Measurements from ENCODE around the gene TNFSF13B. TPM values are rescaled to one million over a fixed set of nuclear protein-coding genes. Genes with fewer than 3 reads are reported as not detected.
"Not testable (repeated sequence)": the region's sequence is repeated elsewhere in the genome, so short reads cannot be mapped to it uniquely, and the experiment has no call there.

TNFSF13B gene
- total RNA-seq, 1 donor from 2014 or later = 3.3 TPM

GRCh38 chr13:108266321-108266990, 3.1 kb upstream of the TNFSF13B start:
- Mint-ChIP-seq H3K27me3 (no peaks in the 10 kb centered on the region), H3K9me3 (ENCODE audit: low read depth) (peaks cover 3% of the 10 kb centered on the region), H3K4me1 (ENCODE audit: low read depth) (peaks cover 19% of the 10 kb centered on the region), H3K36me3 (ENCODE audit: insufficient read depth) (peaks cover 14% of the 10 kb centered on the region), H3K27ac (no peak overlapping the region), H3K4me3 (ENCODE audit: low read depth) (no peak overlapping the region)
- no peak for DNase-seq (ENCODE audit: low spot score, unreplicated experiment)
- TF ChIP-seq CTCF (IDR thresholded peaks at IDR 0.05; ENCODE audit: unreplicated experiment) = no peak

- Mint-ChIP-seq H3K27ac (no peak overlapping the region), H3K27me3 (no peaks in the 10 kb centered on the region), H3K4me1 (ENCODE audit: low read depth) (peaks cover 19% of the 10 kb centered on the region), H3K9me3 (ENCODE audit: low read depth) (peaks cover 3% of the 10 kb centered on the region), H3K4me3 (ENCODE audit: low read depth) (no peak overlapping the region), H3K36me3 (ENCODE audit: insufficient read depth) (peaks cover 10% of the 10 kb centered on the region)
- no peak for DNase-seq (ENCODE audit: low spot score, unreplicated experiment)
- no peak for TF ChIP-seq CTCF (IDR thresholded peaks at IDR 0.05; ENCODE audit: unreplicated experiment)
Observed at GRCh38 chr13:108267347-108267746, 2.2 kb upstream of the TNFSF13B start.

- not testable (repeated sequence) for H3K27me3 Mint-ChIP-seq; H3K4me3 Mint-ChIP-seq (ENCODE audit: low read depth); H3K9me3 Mint-ChIP-seq (ENCODE audit: low read depth); DNase-seq (ENCODE audit: low spot score, unreplicated experiment); H3K36me3 Mint-ChIP-seq (ENCODE audit: insufficient read depth); H3K27ac Mint-ChIP-seq
- H3K4me1 Mint-ChIP-seq (ENCODE audit: low read depth) = peaks cover 19% of the 10 kb centered on the region
Observed at GRCh38 chr13:108267855-108268254, 1.7 kb upstream of the TNFSF13B start.

- Mint-ChIP-seq H3K27ac (no peak overlapping the region), H3K9me3 (ENCODE audit: low read depth) (peaks cover 3% of the 10 kb centered on the region), H3K4me1 (ENCODE audit: low read depth) (peaks cover 19% of the 10 kb centered on the region), H3K36me3 (ENCODE audit: insufficient read depth) (peaks cover 8% of the 10 kb centered on the region), H3K27me3 (no peaks in the 10 kb centered on the region), H3K4me3 (ENCODE audit: low read depth) (no peak overlapping the region)
- DNase-seq (ENCODE audit: low spot score, unreplicated experiment) = no peak
- TF ChIP-seq CTCF (IDR thresholded peaks at IDR 0.05; ENCODE audit: unreplicated experiment) = no peak
Observed at GRCh38 chr13:108268466-108269112, 929 bp upstream of the TNFSF13B start.

GRCh38 chr13:108270442-108270841, 924 bp downstream of the TNFSF13B start:
- no peak for TF ChIP-seq CTCF (IDR thresholded peaks at IDR 0.05; ENCODE audit: unreplicated experiment)
- no peak for DNase-seq (ENCODE audit: low spot score, unreplicated experiment)
- H3K4me1 Mint-ChIP-seq (ENCODE audit: low read depth) = peaks cover 19% of the 10 kb centered on the region
- H3K9me3 Mint-ChIP-seq (ENCODE audit: low read depth) = peaks cover 3% of the 10 kb centered on the region
- no peak overlapping the region for H3K27ac Mint-ChIP-seq
- no peak overlapping the region for H3K4me3 Mint-ChIP-seq (ENCODE audit: low read depth)
- no peaks in the 10 kb centered on the region for H3K27me3 Mint-ChIP-seq
- peaks cover 8% of the 10 kb centered on the region for H3K36me3 Mint-ChIP-seq (ENCODE audit: insufficient read depth)

GRCh38 chr13:108272333-108272732, 2.8 kb downstream of the TNFSF13B start:
- H3K4me1 Mint-ChIP-seq (ENCODE audit: low read depth) = peaks cover 19% of the 10 kb centered on the region
- no peak for DNase-seq (ENCODE audit: low spot score, unreplicated experiment)
- no peaks in the 10 kb centered on the region for H3K27me3 Mint-ChIP-seq
- H3K9me3 Mint-ChIP-seq (ENCODE audit: low read depth) = peaks cover 3% of the 10 kb centered on the region
- H3K27ac Mint-ChIP-seq = no peak overlapping the region
- H3K36me3 Mint-ChIP-seq (ENCODE audit: insufficient read depth) = peaks cover 4% of the 10 kb centered on the region
- H3K4me3 Mint-ChIP-seq (ENCODE audit: low read depth) = no peak overlapping the region
- TF ChIP-seq CTCF (IDR thresholded peaks at IDR 0.05; ENCODE audit: unreplicated experiment) = no peak
